Tibial nerve (tissue), 3 donors: Measurements from ENCODE around the gene SNRK.

Experiments
- CTCF ChIP-seq, 5 experiments: fragments of 200-600 bp in 3 of 5; fragments of 450-650 bp in 2 of 5; sonication (generic) in 3 of 5; IDR thresholded peaks; one replicate each; pipeline ENCODE4 v1.5.1; 2016 to 2019; ENCODE audit warnings: antibody characterized with exemption in 5 of 5, mild to moderate bottlenecking in 3 of 5, moderate library complexity in 2 of 5
- POLR2A ChIP-seq, 2 donors: fragments of 450-650 bp; IDR thresholded peaks; one replicate each; pipeline ENCODE4 v1.6.1; 2017; ENCODE audit warnings: antibody characterized with exemption in 2 of 2, mild to moderate bottlenecking in 2 of 2, moderate library complexity in 2 of 2

- TF ChIP-seq CTCF (IDR thresholded peaks at IDR 0.05) (no peak), POLR2A (IDR thresholded peaks at IDR 0.05) (no peak)
Measured at GRCh38 chr3:43287500-43287873, 1.1 kb downstream of the SNRK start.
